B cell (primary cell): ENCODE results near the gene SDCCAG8. TPM values are rescaled to one million over a fixed set of nuclear protein-coding genes. Genes with fewer than 3 reads are reported as not detected.

ENCODE experiments used
- ATAC-seq: fragments of 200-7000 bp; cut with Tn5 transposase; one replicate; pipeline ENCODE4 v1.10.0; 2021; ENCODE audit warnings: low read depth, mild to moderate bottlenecking, moderate number of reproducible peaks, moderate library complexity
- CTCF ChIA-PET: fragments of 350-600 bp; sonication (Branson Sonifier 250); formaldehyde crosslinking; loops from one replicate; lab custom pipeline; 2021; ENCODE audit warnings: antibody characterized with exemption, inconsistent platforms; lab: Charles Lee
- POLR2A ChIA-PET: fragments of 350-600 bp; sonication (Branson Sonifier 250); formaldehyde crosslinking; loops from one replicate; lab custom pipeline; 2021; ENCODE audit warnings: antibody characterized with exemption; lab: Charles Lee
- DNase-seq: peaks from one replicate; pipeline ENCODE4 v3.0.0; 2013
- H2AFZ ChIP-seq: 2 replicates; pipeline ENCODE4 v1.6.1; 2012; ENCODE audit warnings: mild to moderate bottlenecking, low read depth, low read length; ENCODE audit not compliant: insufficient read depth, poor library complexity, severe bottlenecking
- H3K27ac ChIP-seq, 2 donors: 1 replicate in 1 of 2; 2 replicates in 1 of 2; pipeline ENCODE4 v1.5.1; 2012 to 2013; ENCODE audit warnings: low read length in 2 of 2, mild to moderate bottlenecking in 2 of 2, moderate library complexity in 1 of 2
- H3K27me3 ChIP-seq, 4 experiments: fragments of 200-600 bp in 1 of 4; sonication (generic) in 1 of 4; replicated peaks in 1 of 4; 1 replicate in 2 of 4; 2 replicates in 2 of 4; pipeline versions ENCODE4 v1.6.1 to v1.7.0; 2013 to 2016; ENCODE audit warnings: low read length in 3 of 4, mild to moderate bottlenecking in 2 of 4, mixed read lengths in 1 of 4, moderate library complexity in 1 of 4; ENCODE audit not compliant: insufficient read depth in 4 of 4, control insufficient read depth in 3 of 4; ENCODE audit errors: control extremely low read depth in 1 of 4
- H3K36me3 ChIP-seq, 2 experiments: replicated peaks in 1 of 2; 1 replicate in 1 of 2; 2 replicates in 1 of 2; pipeline versions ENCODE4 v1.6.1 to v1.7.1; 2013; ENCODE audit warnings: low read length in 1 of 2; ENCODE audit not compliant: insufficient read depth in 2 of 2, control insufficient read depth in 1 of 2; ENCODE audit errors: control extremely low read depth in 1 of 2, extremely low read depth in 1 of 2
- H3K4me1 ChIP-seq, 2 donors: fragments of 200-600 bp in 1 of 2; sonication (generic) in 1 of 2; 1 replicate in 1 of 2; 2 replicates in 1 of 2; pipeline versions ENCODE4 v1.5.1 to v1.6.1; 2013 to 2017; ENCODE audit warnings: low read length in 2 of 2; ENCODE audit not compliant: control insufficient read depth in 2 of 2, insufficient read depth in 2 of 2
- H3K4me2 ChIP-seq: replicated peaks from 2 replicates; pipeline ENCODE3; 2012; ENCODE audit warnings: mild to moderate bottlenecking, low read depth, low read length; ENCODE audit not compliant: poor library complexity, severe bottlenecking
- H3K4me3 ChIP-seq, 5 experiments: fragments of 200-600 bp in 1 of 5; sonication (generic) in 1 of 5; 1 replicate in 3 of 5; 2 replicates in 2 of 5; pipeline versions ENCODE4 v1.5.1 to v1.7.0; 2011 to 2016; ENCODE audit warnings: low read length in 4 of 5, mild to moderate bottlenecking in 4 of 5, low read depth in 2 of 5, control low read depth in 1 of 5, moderate library complexity in 1 of 5; ENCODE audit not compliant: insufficient read depth in 1 of 5; ENCODE audit errors: control extremely low read depth in 1 of 5, extremely low read depth in 1 of 5
- H3K79me2 ChIP-seq: fragments of 200-600 bp; sonication (generic); one replicate; pipeline ENCODE4 v1.6.0; 2016; ENCODE audit warnings: low read length; ENCODE audit not compliant: control insufficient read depth, insufficient read depth
- H3K9ac ChIP-seq: fragments of 200-600 bp; sonication (generic); 2 replicates; pipeline ENCODE4 v1.6.1; 2017; ENCODE audit warnings: mild to moderate bottlenecking, low read length, moderate library complexity
- H3K9me3 ChIP-seq, 3 donors: one replicate each; pipeline versions ENCODE4 v1.6.1 to v1.7.1; 2013; ENCODE audit warnings: low read length in 2 of 3; ENCODE audit not compliant: control insufficient read depth in 2 of 3, insufficient read depth in 1 of 3; ENCODE audit errors: control extremely low read depth in 1 of 3
- H4K20me1 ChIP-seq: 2 replicates; pipeline ENCODE4 v1.6.0; 2012; ENCODE audit warnings: mild to moderate bottlenecking, low read length; ENCODE audit not compliant: insufficient read depth, control insufficient read depth, poor library complexity, severe bottlenecking
- H3K27ac Mint-ChIP-seq: one replicate; pipeline ENCODE4 v1.8.0; 2021; ENCODE audit warnings: mixed read lengths
- H3K27me3 Mint-ChIP-seq: one replicate; pipeline ENCODE4 v1.8.0; 2021; ENCODE audit warnings: mixed read lengths
- H3K4me1 Mint-ChIP-seq: one replicate; pipeline ENCODE4 v1.8.0; 2021; ENCODE audit warnings: mixed read lengths
- H3K4me3 Mint-ChIP-seq: one replicate; pipeline ENCODE4 v1.8.0; 2021; ENCODE audit warnings: mixed read lengths
- H3K9me3 Mint-ChIP-seq: one replicate; pipeline ENCODE4 v1.8.0; 2022; ENCODE audit warnings: mixed read lengths; ENCODE audit not compliant: insufficient read depth
- CTCF ChIP-seq: fragments of 200-600 bp; IDR thresholded peaks from one replicate; pipeline ENCODE4 v1.8.0; 2022; ENCODE audit warnings: antibody characterized with exemption, mild to moderate bottlenecking
- EZH2 ChIP-seq: IDR thresholded peaks from 2 replicates; pipeline ENCODE4 v1.6.1; 2012; ENCODE audit warnings: borderline replicate concordance, low read depth, mild to moderate bottlenecking, moderate library complexity, low read length; ENCODE audit not compliant: insufficient read depth, poor library complexity, severe bottlenecking
- WGBS: methylation state at CpG from one replicate; pipeline ENCODE4 v1.1.5; 2013; ENCODE audit warnings: missing lambda C conversion rate; ENCODE audit not compliant: insufficient coverage; 5-methylcytosine and 5-hydroxymethylcytosine counted together
- intact Hi-C: fragments of 100-400 bp; cut with micrococcal nuclease; formaldehyde crosslinking; loops from one replicate; pipeline ENCODE4 v1.10.0; 2022
- polyA plus RNA-seq: library from polyadenylated mRNA; depleted of rRNA; stranded (reverse); fragments of >200 nt; gene quantifications from 2 replicates; pipeline ENCODE4 v1.2.3, GENCODE V29; 2012
- total RNA-seq, 2 donors: library from RNA; stranded (reverse); fragments of 120-200 nt in 1 of 2; gene quantifications; 1 replicate in 1 of 2; 2 replicates in 1 of 2; pipeline versions ENCODE4 v1.2.3 to v1.2.4, GENCODE V29; 2013 to 2022

Gene SDCCAG8
- total and polyA plus RNA-seq, 2 donors (not counting 1 experiment from before 2014, with no cell fraction given) = 37.1 to 60.7 TPM

DNA sequence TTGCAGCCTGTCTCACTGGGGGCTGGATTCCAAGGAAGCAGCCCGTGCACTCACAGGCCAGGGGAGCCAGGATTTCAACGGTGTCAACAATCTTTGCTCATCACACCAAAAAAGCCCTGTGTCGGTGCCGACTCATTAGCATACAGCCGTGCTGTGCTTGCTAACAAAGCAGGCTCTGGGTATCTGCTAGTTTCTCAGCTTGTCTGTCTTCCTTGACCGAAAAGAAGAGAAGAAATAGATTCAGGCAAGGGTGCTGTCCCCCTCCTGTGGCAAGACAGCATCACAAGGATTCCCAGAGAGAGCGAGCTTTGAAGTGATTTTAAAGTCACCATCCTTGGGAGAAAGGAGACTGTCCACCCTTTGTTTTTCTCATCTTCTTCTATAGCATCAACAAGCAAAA lies 214.7 kb downstream of the SDCCAG8 start:
- intact Hi-C loops = no loop called here

More for the DNA sequence above, 214.7 kb downstream of the SDCCAG8 start:
- Histone ChIP-seq H3K4me3 (no peak overlapping the region), H3K9me3 (no peaks in the 10 kb centered on the region), H4K20me1 (no peaks in the 10 kb centered on the region), H3K79me2 (no peaks in the 10 kb centered on the region), H3K4me1 (peaks cover 14 to 18% of the 10 kb centered on the region in 2 donors), H3K36me3 (peaks cover 0 to 8% of the 10 kb centered on the region in 2 experiments), H3K27me3 (no peaks in the 10 kb centered on the region), H3K9ac (no peak overlapping the region), H2AFZ (no peak overlapping the region), H3K4me2 (no peak overlapping the region), H3K27ac (no peak overlapping the region)
- H3K27me3 Mint-ChIP-seq = no peaks in the 10 kb centered on the region
- H3K27ac Mint-ChIP-seq = no peak overlapping the region
- peaks cover 30% of the 10 kb centered on the region for H3K4me1 Mint-ChIP-seq
- TF ChIP-seq EZH2 = no peak
- TF ChIP-seq CTCF = no peak
- DNase-seq (no peak), ATAC-seq (no peak)
- H3K9me3 Mint-ChIP-seq = no peaks in the 10 kb centered on the region
- WGBS = 97% methylated on average over 4 of the region's 7 CpGs
- ChIA-PET CTCF (no interaction called here), POLR2A (interaction anchor here (0.6 kb wide), 1 partner anchor 1501 kb away, joined by 8 read pairs; no protein-coding TSS in a partner anchor)
- H3K4me3 Mint-ChIP-seq = no peak overlapping the region
